ENCODE measurements around the gene CACNA1C. TPM values are rescaled to one million over a fixed set of nuclear protein-coding genes. Genes with fewer than 3 reads are reported as not detected.

CACNA1C gene
- total and polyA plus RNA-seq, 2 donors, result 0.71 TPM

DNA sequence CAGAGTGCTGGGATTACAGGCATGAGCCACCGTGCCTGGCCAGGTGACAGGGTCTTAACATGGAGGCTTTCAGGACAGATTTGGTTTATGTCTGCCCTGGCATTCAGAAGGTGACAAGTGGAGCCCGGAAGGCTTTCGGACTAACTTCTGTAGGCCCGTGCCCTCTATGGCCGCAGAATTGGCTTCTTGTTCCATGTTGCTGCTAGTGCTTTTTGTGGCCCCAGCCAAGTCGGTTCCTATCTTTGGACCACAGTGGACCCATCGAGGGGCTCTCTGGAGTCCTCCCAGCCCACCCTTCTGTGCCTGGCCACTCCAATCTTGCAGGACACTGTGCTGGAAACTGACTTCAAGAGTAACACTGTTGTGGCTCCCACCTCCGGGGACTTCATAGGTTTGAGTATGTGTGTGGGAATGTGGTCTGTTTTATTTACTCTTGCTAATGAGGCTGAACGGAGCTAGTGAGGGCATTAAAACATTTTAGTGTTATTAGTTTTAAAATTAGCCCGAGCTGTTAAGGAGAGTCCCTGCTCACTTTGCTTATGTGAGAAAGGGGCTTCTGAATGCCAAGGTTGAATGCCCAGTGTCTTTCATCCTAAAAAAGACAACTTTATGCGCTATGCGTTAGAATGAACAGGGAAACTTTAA, 245.9 kb downstream of the CACNA1C start:
- H3K4me1 ChIP-seq (ENCODE audit: control insufficient read depth in 2 of 2, insufficient read depth in 2 of 2, low read length in 2 of 2), result peaks cover 19 to 38% of the 10 kb centered on the region in 2 donors
- no peaks in the 10 kb centered on the region for H3K9me3 ChIP-seq (ENCODE audit: control insufficient read depth in 2 of 2, insufficient read depth in 1 of 2, low read length in 1 of 2)
- 72% methylated on average over 12 of the region's 12 CpGs for WGBS
- no peaks in the 10 kb centered on the region for H3K27me3 ChIP-seq (ENCODE audit: control insufficient read depth in 2 of 2, insufficient read depth in 1 of 2, low read length in 1 of 2)
- no peaks in the 10 kb centered on the region for H3K36me3 ChIP-seq (ENCODE audit: control insufficient read depth in 2 of 2, insufficient read depth in 2 of 2, low read length in 1 of 2)
- DNase-seq (ENCODE audit: low read depth in 6 of 9, low spot score in 9 of 9), result no peak
- H3K27ac ChIP-seq (ENCODE audit: low read depth in 1 of 2, low read length in 1 of 2), result no peak overlapping the region
- no peak overlapping the region for H3K4me3 ChIP-seq (ENCODE audit: low read length in 2 of 2)

DNA sequence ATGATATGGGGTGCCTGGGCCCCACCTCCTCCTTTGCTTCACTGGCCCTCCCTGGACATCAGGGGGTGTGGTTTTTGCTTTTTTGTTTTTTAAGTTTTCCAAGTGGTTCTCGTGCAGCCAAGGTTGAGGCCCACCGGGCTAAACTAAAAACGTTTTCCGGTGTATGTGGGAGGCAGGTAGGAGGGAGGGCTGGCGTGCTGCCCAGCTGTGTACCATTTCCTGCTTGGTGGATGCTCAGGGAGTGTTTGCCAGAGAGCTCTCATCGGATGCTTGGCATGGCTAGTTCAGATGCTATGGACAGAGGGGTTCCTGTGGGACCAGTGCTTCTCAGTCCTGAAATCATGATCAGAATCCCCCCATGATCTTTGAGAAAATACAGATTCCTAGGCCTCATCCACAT, 246.4 kb downstream of the CACNA1C start:
- H3K27ac ChIP-seq (ENCODE audit: low read depth in 1 of 2, low read length in 1 of 2), result no peak overlapping the region
- WGBS, result 3% methylated on average over 6 of the region's 6 CpGs
- H3K4me3 ChIP-seq (ENCODE audit: low read length in 2 of 2), result no peak overlapping the region
- H3K36me3 ChIP-seq (ENCODE audit: control insufficient read depth in 2 of 2, insufficient read depth in 2 of 2, low read length in 1 of 2), result no peaks in the 10 kb centered on the region
- DNase-seq (ENCODE audit: low read depth in 6 of 9, low spot score in 9 of 9), result peak in 1 of 9 donors; percentile 38
- H3K4me1 ChIP-seq (ENCODE audit: control insufficient read depth in 2 of 2, insufficient read depth in 2 of 2, low read length in 2 of 2), result peaks cover 19 to 38% of the 10 kb centered on the region in 2 donors
- H3K27me3 ChIP-seq (ENCODE audit: control insufficient read depth in 2 of 2, insufficient read depth in 1 of 2, low read length in 1 of 2), result no peaks in the 10 kb centered on the region
- H3K9me3 ChIP-seq (ENCODE audit: control insufficient read depth in 2 of 2, insufficient read depth in 1 of 2, low read length in 1 of 2), result no peaks in the 10 kb centered on the region

DNA sequence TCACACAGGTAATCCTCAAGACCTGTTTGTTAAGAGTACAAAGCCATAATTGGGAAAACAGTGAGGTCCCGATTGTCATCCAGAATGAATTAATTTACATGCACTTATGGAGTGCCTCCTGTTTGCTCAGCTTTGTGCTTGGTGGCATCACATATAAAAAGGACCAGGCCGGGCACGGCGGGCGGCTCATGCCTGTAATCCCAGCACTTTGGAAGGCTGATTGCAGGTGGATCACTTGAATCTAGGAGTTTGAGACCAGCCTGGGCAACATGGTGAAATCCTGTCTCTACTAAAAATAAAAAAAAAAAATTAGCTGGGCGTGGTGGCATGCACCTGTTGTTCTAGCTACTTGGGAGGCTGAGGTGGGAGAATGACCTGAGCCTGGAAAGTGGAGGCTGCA, 247.4 kb downstream of the CACNA1C start:
- Histone ChIP-seq H3K36me3 (ENCODE audit: control insufficient read depth in 2 of 2, insufficient read depth in 2 of 2, low read length in 1 of 2) (no peaks in the 10 kb centered on the region), H3K27ac (ENCODE audit: low read depth in 1 of 2, low read length in 1 of 2) (no peak overlapping the region), H3K9me3 (ENCODE audit: control insufficient read depth in 2 of 2, insufficient read depth in 1 of 2, low read length in 1 of 2) (no peaks in the 10 kb centered on the region), H3K4me1 (ENCODE audit: control insufficient read depth in 2 of 2, insufficient read depth in 2 of 2, low read length in 2 of 2) (peaks cover 16 to 29% of the 10 kb centered on the region in 2 donors), H3K27me3 (ENCODE audit: control insufficient read depth in 2 of 2, insufficient read depth in 1 of 2, low read length in 1 of 2) (no peaks in the 10 kb centered on the region), H3K4me3 (ENCODE audit: low read length in 2 of 2) (no peak overlapping the region)
- WGBS, result 98% methylated on average over 6 of the region's 6 CpGs
- no peak for DNase-seq (ENCODE audit: low read depth in 6 of 9, low spot score in 9 of 9)

DNA sequence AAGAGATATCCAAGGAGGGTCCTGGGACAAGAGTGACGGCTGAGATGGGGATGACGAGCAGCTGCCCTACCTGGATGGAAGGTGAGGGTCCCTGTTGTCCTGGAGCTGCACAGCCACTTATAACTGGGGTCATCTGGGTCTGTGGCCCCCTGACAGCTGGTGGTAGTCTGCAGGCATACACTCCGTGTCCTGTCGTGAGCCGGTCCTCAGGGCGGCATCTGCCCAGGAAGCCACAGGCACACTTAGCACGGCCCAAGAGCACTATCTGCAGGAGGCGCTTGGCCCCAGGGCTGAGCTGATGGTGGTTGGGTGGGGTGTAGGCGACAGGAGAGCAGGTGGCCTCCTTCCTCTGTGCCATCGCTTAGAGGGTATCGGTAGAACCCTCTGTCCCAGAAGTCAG, 248.1 kb downstream of the CACNA1C start:
- H3K4me3 ChIP-seq (ENCODE audit: low read length in 2 of 2), result no peak overlapping the region
- H3K4me1 ChIP-seq (ENCODE audit: control insufficient read depth in 2 of 2, insufficient read depth in 2 of 2, low read length in 2 of 2), result peaks cover 19 to 30% of the 10 kb centered on the region in 2 donors
- no peaks in the 10 kb centered on the region for H3K9me3 ChIP-seq (ENCODE audit: control insufficient read depth in 2 of 2, insufficient read depth in 1 of 2, low read length in 1 of 2)
- H3K36me3 ChIP-seq (ENCODE audit: control insufficient read depth in 2 of 2, insufficient read depth in 2 of 2, low read length in 1 of 2), result no peaks in the 10 kb centered on the region
- no peak for DNase-seq (ENCODE audit: low read depth in 6 of 9, low spot score in 9 of 9)
- H3K27ac ChIP-seq (ENCODE audit: low read depth in 1 of 2, low read length in 1 of 2), result no peak overlapping the region
- no peaks in the 10 kb centered on the region for H3K27me3 ChIP-seq (ENCODE audit: control insufficient read depth in 2 of 2, insufficient read depth in 1 of 2, low read length in 1 of 2)
- whole genome bisulfite sequencing, result 29% methylated on average over 11 of the region's 11 CpGs

DNA sequence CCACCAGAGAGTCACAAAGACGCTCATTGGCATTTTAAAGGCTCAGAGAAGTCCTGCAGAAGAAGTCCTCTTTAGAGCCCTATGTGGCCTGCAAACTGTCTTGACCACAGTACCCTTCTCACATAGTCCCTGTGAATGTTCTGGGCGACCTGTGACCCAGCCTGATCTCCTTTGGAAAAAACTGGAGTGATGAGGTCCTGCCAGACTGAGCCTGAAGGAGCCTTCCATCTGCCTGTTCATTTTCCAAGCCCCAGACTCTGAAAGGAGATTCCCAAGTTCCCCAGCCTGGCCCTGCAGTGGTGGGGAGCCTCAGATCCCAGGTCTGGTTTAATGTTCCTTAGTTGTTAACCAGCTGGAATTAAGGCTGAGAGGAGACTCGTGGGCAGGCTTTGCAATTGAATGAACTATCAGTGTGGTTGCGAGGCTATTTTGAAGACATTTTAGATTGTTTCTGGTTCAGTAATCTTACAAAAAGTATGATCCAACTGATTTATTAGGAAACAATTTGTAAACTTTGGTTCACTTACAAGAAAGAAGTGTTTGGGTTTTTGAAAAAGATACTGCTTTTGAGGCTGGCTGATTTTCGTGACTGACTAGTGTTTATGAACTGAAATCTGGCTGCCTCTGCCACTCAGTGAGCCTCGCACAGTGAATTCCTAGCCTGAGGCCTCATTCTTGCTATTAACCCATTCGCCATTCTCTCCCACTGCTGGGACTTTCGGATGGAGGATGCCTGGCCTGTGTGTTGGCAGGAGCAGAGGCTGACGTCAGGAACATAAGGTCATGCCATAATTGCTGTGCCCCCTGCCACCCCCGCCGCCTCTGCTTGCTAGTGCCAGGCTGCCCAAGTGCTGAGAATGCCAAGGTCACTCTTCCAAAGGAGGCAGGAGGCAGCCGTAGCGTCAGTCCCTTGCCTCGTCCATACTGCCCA, 249.0 kb downstream of the CACNA1C start:
- no peak for DNase-seq (ENCODE audit: low read depth in 6 of 9, low spot score in 9 of 9)
- peaks cover 28 to 34% of the 10 kb centered on the region in 2 donors for H3K4me1 ChIP-seq (ENCODE audit: control insufficient read depth in 2 of 2, insufficient read depth in 2 of 2, low read length in 2 of 2)
- H3K9me3 ChIP-seq (ENCODE audit: control insufficient read depth in 2 of 2, insufficient read depth in 1 of 2, low read length in 1 of 2), result no peaks in the 10 kb centered on the region
- H3K27me3 ChIP-seq (ENCODE audit: control insufficient read depth in 2 of 2, insufficient read depth in 1 of 2, low read length in 1 of 2), result no peaks in the 10 kb centered on the region
- 96% methylated on average over 14 of the region's 14 CpGs for WGBS
- H3K4me3 ChIP-seq (ENCODE audit: low read length in 2 of 2), result no peak overlapping the region
- no peak overlapping the region for H3K27ac ChIP-seq (ENCODE audit: low read depth in 1 of 2, low read length in 1 of 2)
- H3K36me3 ChIP-seq (ENCODE audit: control insufficient read depth in 2 of 2, insufficient read depth in 2 of 2, low read length in 1 of 2), result no peaks in the 10 kb centered on the region

DNA sequence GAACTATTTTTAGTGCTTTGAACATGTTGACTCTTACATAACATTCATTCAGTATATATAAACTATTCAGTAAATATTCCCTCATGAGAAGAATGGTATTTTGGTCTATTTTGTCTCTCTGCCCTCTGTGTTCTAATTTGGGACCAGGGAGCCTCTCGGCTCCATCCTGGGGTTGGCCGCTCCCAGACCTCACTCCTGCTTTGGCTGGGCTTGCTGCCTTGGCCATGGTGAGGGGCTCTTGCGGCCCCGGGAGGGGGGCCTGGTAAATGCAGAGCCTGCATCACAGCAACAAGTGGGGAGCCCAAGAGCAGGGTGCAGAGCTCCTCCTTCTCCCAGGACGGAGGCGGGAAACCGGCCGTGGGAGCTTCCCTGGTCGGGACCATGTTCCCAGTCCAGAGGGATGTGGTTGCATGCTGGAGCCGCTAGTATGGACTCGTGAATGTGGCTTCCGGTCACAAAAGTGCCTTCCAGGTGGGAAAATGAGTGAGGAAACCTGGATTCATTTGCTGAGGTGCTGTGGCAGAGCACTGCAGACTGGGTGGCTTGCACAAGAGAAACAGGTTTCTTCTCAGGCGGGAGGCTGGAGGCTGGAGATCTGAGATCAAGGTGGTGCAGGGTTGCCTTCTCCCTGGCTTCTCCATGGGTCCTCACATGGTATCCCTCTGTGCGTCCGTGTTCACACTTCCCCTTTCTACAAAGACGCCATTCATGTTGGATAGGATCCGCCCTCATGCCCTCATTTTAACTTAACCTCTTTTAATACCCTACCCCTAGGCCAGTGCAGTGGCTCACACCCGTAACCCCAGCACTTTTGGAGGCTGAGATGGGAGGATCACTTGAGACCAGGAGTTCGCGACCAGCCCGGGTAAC, 250.2 kb downstream of the CACNA1C start:
- Histone ChIP-seq H3K9me3 (ENCODE audit: control insufficient read depth in 2 of 2, insufficient read depth in 1 of 2, low read length in 1 of 2) (no peaks in the 10 kb centered on the region), H3K4me3 (ENCODE audit: low read length in 2 of 2) (no peak overlapping the region), H3K27me3 (ENCODE audit: control insufficient read depth in 2 of 2, insufficient read depth in 1 of 2, low read length in 1 of 2) (no peaks in the 10 kb centered on the region), H3K36me3 (ENCODE audit: control insufficient read depth in 2 of 2, insufficient read depth in 2 of 2, low read length in 1 of 2) (no peaks in the 10 kb centered on the region), H3K4me1 (ENCODE audit: control insufficient read depth in 2 of 2, insufficient read depth in 2 of 2, low read length in 2 of 2) (peaks cover 24 to 37% of the 10 kb centered on the region in 2 donors), H3K27ac (ENCODE audit: low read depth in 1 of 2, low read length in 1 of 2) (no peak overlapping the region)
- DNase-seq (ENCODE audit: low read depth in 6 of 9, low spot score in 9 of 9), result no peak
- WGBS, result 97% methylated on average over 21 of the region's 21 CpGs

DNA sequence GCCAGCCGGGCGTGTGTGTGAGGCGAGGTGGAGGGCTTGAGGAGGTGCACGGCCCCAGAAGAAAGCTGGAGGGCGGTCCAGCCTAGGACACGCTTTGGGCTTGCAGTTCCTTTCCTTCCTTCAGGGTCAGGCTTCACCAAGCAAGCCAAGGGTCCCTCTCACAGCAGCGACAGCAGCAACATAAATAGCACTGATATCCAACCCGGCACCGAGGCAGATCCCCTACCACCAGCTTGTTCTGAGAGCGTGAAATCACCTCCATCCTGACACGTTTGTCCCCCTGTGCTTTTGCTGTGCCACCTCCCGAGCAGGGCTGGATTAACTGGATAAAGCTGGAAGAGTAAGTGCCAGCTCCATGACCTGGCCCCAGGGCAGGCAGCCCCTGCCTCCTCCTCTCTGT, 251.4 kb downstream of the CACNA1C start:
- Histone ChIP-seq H3K36me3 (ENCODE audit: control insufficient read depth in 2 of 2, insufficient read depth in 2 of 2, low read length in 1 of 2) (no peaks in the 10 kb centered on the region), H3K27ac (ENCODE audit: low read depth in 1 of 2, low read length in 1 of 2) (no peak overlapping the region), H3K4me3 (ENCODE audit: low read length in 2 of 2) (no peak overlapping the region), H3K9me3 (ENCODE audit: control insufficient read depth in 2 of 2, insufficient read depth in 1 of 2, low read length in 1 of 2) (no peaks in the 10 kb centered on the region), H3K4me1 (ENCODE audit: control insufficient read depth in 2 of 2, insufficient read depth in 2 of 2, low read length in 2 of 2) (peaks cover 16 to 28% of the 10 kb centered on the region in 2 donors), H3K27me3 (ENCODE audit: control insufficient read depth in 2 of 2, insufficient read depth in 1 of 2, low read length in 1 of 2) (no peaks in the 10 kb centered on the region)
- 96% methylated on average over 12 of the region's 12 CpGs for WGBS
- no peak for DNase-seq (ENCODE audit: low read depth in 6 of 9, low spot score in 9 of 9)

DNA sequence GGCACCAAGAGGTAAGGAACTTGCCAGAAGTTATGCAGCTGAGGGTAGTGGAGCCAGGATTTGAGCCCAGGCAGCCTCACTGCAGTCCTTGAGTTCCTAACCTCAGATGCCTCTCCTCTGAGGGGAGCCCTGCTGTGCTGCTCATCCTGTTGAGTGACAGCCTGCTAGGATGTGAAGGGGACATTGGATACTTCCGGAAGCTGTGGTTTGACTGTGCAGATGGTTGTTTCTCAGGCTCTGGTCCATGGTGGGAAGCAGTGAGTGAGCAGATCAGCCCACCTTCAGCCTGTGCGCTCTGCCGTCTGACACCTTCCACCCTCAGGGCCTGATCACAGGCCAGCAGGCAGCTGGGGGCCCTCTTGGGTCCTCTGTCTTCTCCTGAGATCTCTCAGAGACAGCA, 253.2 kb downstream of the CACNA1C start:
- H3K36me3 ChIP-seq (ENCODE audit: control insufficient read depth in 2 of 2, insufficient read depth in 2 of 2, low read length in 1 of 2), result no peaks in the 10 kb centered on the region
- H3K4me3 ChIP-seq (ENCODE audit: low read length in 2 of 2), result no peak overlapping the region
- H3K27ac ChIP-seq (ENCODE audit: low read depth in 1 of 2, low read length in 1 of 2), result peak overlapping the region in 1 of 2 donors; percentile 38
- no peaks in the 10 kb centered on the region for H3K27me3 ChIP-seq (ENCODE audit: control insufficient read depth in 2 of 2, insufficient read depth in 1 of 2, low read length in 1 of 2)
- 11% methylated on average over 3 of the region's 3 CpGs for WGBS
- peak in 4 of 9 donors; percentile 25 to 68 (median 39) for DNase-seq (ENCODE audit: low read depth in 6 of 9, low spot score in 9 of 9)
- peaks cover 12 to 22% of the 10 kb centered on the region in 2 donors for H3K4me1 ChIP-seq (ENCODE audit: control insufficient read depth in 2 of 2, insufficient read depth in 2 of 2, low read length in 2 of 2)
- no peaks in the 10 kb centered on the region for H3K9me3 ChIP-seq (ENCODE audit: control insufficient read depth in 2 of 2, insufficient read depth in 1 of 2, low read length in 1 of 2)

All from thymus (tissue), 11 donors.